ENCODE measurements around the gene FBXL19.

DNA sequence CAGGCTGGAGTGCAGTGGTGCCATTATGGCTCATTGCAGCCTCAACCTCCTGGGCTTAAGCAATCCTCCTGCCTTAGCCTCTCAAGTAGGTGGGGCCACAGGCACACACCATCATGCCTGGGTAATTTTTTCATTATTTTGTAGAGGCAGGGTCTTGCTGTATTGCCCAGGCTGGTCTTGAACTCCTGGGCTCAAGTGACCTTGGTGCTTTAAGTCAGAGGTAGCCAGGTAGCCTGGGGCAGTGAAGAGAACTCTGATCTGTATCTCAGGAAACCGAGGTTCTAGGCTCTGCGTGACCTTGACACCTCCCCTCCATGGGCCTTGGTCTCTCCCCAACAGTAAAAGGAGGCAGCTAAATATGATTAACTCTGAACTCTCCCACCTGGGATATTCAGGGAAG lies 23.6 kb upstream of the FBXL19 start:
- TF ChIP-seq, protein P1, sequence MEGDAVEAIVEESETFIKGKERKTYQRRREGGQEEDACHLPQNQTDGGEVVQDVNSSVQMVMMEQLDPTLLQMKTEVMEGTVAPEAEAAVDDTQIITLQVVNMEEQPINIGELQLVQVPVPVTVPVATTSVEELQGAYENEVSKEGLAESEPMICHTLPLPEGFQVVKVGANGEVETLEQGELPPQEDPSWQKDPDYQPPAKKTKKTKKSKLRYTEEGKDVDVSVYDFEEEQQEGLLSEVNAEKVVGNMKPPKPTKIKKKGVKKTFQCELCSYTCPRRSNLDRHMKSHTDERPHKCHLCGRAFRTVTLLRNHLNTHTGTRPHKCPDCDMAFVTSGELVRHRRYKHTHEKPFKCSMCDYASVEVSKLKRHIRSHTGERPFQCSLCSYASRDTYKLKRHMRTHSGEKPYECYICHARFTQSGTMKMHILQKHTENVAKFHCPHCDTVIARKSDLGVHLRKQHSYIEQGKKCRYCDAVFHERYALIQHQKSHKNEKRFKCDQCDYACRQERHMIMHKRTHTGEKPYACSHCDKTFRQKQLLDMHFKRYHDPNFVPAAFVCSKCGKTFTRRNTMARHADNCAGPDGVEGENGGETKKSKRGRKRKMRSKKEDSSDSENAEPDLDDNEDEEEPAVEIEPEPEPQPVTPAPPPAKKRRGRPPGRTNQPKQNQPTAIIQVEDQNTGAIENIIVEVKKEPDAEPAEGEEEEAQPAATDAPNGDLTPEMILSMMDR (IDR thresholded peaks at IDR 0.05; ENCODE audit: poor library complexity): no peak
- no peak for TF ChIP-seq EZH2 (IDR thresholded peaks at IDR 0.05; ENCODE audit: borderline replicate concordance)

Measured in hepatocyte (in vitro differentiated cells).